Ascending aorta (tissue), 2 donors: Measurements from ENCODE around the gene CD151. TPM values are rescaled to one million over a fixed set of nuclear protein-coding genes. Genes with fewer than 3 reads are reported as not detected.

Source experiments
- DNase-seq, 2 donors: peaks; one replicate each; pipeline ENCODE4 v3.0.0-alpha.2; 2019; ENCODE audit warnings: low spot score in 2 of 2
- H3K27ac ChIP-seq, 2 donors: fragments of 200-600 bp; sonication (generic); one replicate each; pipeline ENCODE4 v1.5.1; 2016 to 2017; ENCODE audit warnings: mild to moderate bottlenecking in 1 of 2
- H3K27me3 ChIP-seq: fragments of 200-600 bp; sonication (generic); one replicate; pipeline ENCODE4 v1.5.1; 2017
- H3K36me3 ChIP-seq, 2 donors: fragments of 200-600 bp; sonication (generic); one replicate each; pipeline ENCODE4 v1.5.1; 2016
- H3K4me1 ChIP-seq, 2 donors: fragments of 200-600 bp; sonication (generic); one replicate each; pipeline ENCODE4 v1.5.1; 2016 to 2017; ENCODE audit warnings: mild to moderate bottlenecking in 1 of 2
- H3K4me3 ChIP-seq, 2 donors: fragments of 200-600 bp; sonication (generic); one replicate each; pipeline ENCODE4 v1.5.1; 2016 to 2017; ENCODE audit warnings: mild to moderate bottlenecking in 1 of 2
- H3K9me3 ChIP-seq, 2 donors: fragments of 200-600 bp; sonication (generic); one replicate each; pipeline ENCODE4 v1.5.1; 2016
- CTCF ChIP-seq, 3 experiments: fragments of 200-600 bp in 2 of 3; fragments of 450-650 bp in 1 of 3; sonication (generic) in 2 of 3; IDR thresholded peaks; one replicate each; pipeline ENCODE4 v1.5.1; 2016 to 2019; ENCODE audit warnings: antibody characterized with exemption in 3 of 3, mild to moderate bottlenecking in 1 of 3, moderate library complexity in 1 of 3
- intact Hi-C: fragments of 100-400 bp; cut with DNase I; formaldehyde crosslinking; loops from one replicate; pipeline ENCODE4 v1.15.1; 2023
- total RNA-seq: library from RNA; depleted of rRNA; stranded (reverse); fragments of >200 nt; gene quantifications from one replicate; pipeline ENCODE4 v1.1.0, GENCODE V29; 2016

Gene CD151
- total RNA-seq, 1 donor from 2014 or later = 898 TPM

GRCh38 chr11:872799-873198 is 40.0 kb downstream of the CD151 start:
- Histone ChIP-seq H3K4me3 (no peak overlapping the region), H3K27ac (no peak overlapping the region), H3K27me3 (no peaks in the 10 kb centered on the region), H3K9me3 (no peaks in the 10 kb centered on the region), H3K36me3 (peaks cover 3 to 6% of the 10 kb centered on the region in 2 donors), H3K4me1 (no peaks in the 10 kb centered on the region)
- intact Hi-C loops = no loop called here
- DNase-seq = no peak
- TF ChIP-seq CTCF (IDR thresholded peaks at IDR 0.05) = no peak

GRCh38 chr11:873706-874105 is 41.0 kb downstream of the CD151 start:
- intact Hi-C loops = no loop called here

GRCh38 chr11:875203-875602 is 42.5 kb downstream of the CD151 start:
- intact Hi-C loops = no loop called here
- H3K36me3 ChIP-seq = peaks cover 2 to 11% of the 10 kb centered on the region in 2 donors
- TF ChIP-seq CTCF (IDR thresholded peaks at IDR 0.05) = no peak

More at GRCh38 chr11:873706-874105, 41.0 kb downstream of the CD151 start:
- no peaks in the 10 kb centered on the region for H3K9me3 ChIP-seq
- H3K27me3 ChIP-seq = no peaks in the 10 kb centered on the region
- no peak for DNase-seq
- no peak overlapping the region for H3K4me3 ChIP-seq
- H3K36me3 ChIP-seq = peaks cover 3% of the 10 kb centered on the region in 2 donors
- H3K4me1 ChIP-seq = no peaks in the 10 kb centered on the region
- H3K27ac ChIP-seq = no peak overlapping the region
- TF ChIP-seq CTCF (IDR thresholded peaks at IDR 0.05) = no peak

GRCh38 chr11:875769-876301 is 43.1 kb downstream of the CD151 start:
- no peaks in the 10 kb centered on the region for H3K4me1 ChIP-seq
- H3K27ac ChIP-seq = no peak overlapping the region
- intact Hi-C loops = no loop called here
- no peaks in the 10 kb centered on the region for H3K9me3 ChIP-seq
- no peak overlapping the region for H3K4me3 ChIP-seq
- no peak for DNase-seq
- TF ChIP-seq CTCF (IDR thresholded peaks at IDR 0.05) = no peak
- H3K27me3 ChIP-seq = no peaks in the 10 kb centered on the region
- peaks cover 4 to 8% of the 10 kb centered on the region in 2 donors for H3K36me3 ChIP-seq

More at GRCh38 chr11:875203-875602, 42.5 kb downstream of the CD151 start:
- H3K27ac ChIP-seq = no peak overlapping the region
- DNase-seq = no peak
- no peaks in the 10 kb centered on the region for H3K27me3 ChIP-seq
- no peaks in the 10 kb centered on the region for H3K4me1 ChIP-seq
- H3K4me3 ChIP-seq = no peak overlapping the region
- no peaks in the 10 kb centered on the region for H3K9me3 ChIP-seq

- no peak overlapping the region for H3K4me3 ChIP-seq
- H3K4me1 ChIP-seq = no peaks in the 10 kb centered on the region
- peaks cover 5 to 8% of the 10 kb centered on the region in 2 donors for H3K36me3 ChIP-seq
- H3K27me3 ChIP-seq = no peaks in the 10 kb centered on the region
- no peak for TF ChIP-seq CTCF (IDR thresholded peaks at IDR 0.05)
- no peaks in the 10 kb centered on the region for H3K9me3 ChIP-seq
- DNase-seq = no peak
- intact Hi-C loops = no loop called here
- H3K27ac ChIP-seq = no peak overlapping the region
Measured at GRCh38 chr11:876545-876944, 43.8 kb downstream of the CD151 start.

- Histone ChIP-seq H3K27ac (no peak overlapping the region), H3K4me1 (no peaks in the 10 kb centered on the region), H3K27me3 (no peaks in the 10 kb centered on the region), H3K4me3 (no peak overlapping the region), H3K36me3 (peaks cover 8 to 14% of the 10 kb centered on the region in 2 donors), H3K9me3 (no peaks in the 10 kb centered on the region)
- intact Hi-C loops = no loop called here
- no peak for DNase-seq
- no peak for TF ChIP-seq CTCF (IDR thresholded peaks at IDR 0.05)
Measured at GRCh38 chr11:877565-877964, 44.8 kb downstream of the CD151 start.
